Stimulated activated CD4-positive, alpha-beta T cell treated with anti-CD3 and anti-CD28 coated beads, TNF-alpha, amount 100 ng/mL, for 1 hour (primary cell): ENCODE measurements around the gene LDAF1.
"Not testable (repeated sequence)": the region's sequence is repeated elsewhere in the genome, so short reads cannot be mapped to it uniquely, and the experiment has no call there.

Experiments
- DNase-seq, 3 donors: peaks; one replicate each; pipeline ENCODE4 v3.0.0-alpha.2; 2020; ENCODE audit warnings: low read depth in 3 of 3, low spot score in 1 of 3

The LDAF1 gene

DNA sequence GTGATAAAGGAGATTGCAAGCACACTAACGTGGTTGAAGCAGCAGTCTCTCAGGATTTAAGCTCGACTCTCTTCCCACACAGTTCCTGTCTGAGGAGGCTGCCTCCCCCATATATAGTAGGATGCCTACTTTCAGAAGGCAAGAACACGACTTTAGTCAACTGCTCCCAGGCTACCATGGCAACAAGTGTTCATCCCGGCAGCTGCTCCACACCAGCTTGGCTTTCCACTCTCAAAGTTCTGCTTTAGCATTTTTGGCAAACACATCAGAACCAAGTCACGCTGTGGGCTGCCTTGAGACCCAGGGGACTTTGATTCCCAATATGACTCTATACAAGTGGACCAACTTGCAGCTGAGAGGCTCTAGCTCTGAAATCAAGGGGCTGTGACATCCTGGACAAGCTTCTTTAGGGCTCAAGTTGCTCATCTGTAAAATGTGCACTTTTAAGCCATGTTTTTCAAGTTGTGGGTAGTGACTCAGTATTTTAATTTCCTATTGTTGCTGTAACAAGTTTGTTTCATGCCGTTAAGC, 36.4 kb downstream of the LDAF1 start:
- DNase-seq = no peak

DNA sequence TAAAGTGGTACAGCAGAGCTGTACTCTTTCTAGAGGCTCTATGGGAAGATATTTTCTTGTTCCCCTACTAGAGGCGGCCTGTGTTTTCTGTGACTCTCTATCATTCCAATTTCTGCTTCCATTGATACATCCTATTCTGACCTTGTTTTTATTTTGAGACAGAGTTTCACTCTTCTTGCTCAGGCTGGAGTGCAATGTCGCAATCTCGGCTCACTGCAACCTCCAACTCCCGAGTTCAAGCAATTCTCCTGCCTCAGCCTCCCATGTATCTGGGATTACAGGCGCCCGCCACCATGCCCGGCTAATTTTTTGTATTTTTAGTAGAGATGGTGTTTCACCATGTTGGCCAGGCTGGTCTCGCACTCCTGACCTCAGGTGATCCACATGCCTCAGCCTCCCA, 36.9 kb downstream of the LDAF1 start:
- DNase-seq = not testable (repeated sequence)

DNA sequence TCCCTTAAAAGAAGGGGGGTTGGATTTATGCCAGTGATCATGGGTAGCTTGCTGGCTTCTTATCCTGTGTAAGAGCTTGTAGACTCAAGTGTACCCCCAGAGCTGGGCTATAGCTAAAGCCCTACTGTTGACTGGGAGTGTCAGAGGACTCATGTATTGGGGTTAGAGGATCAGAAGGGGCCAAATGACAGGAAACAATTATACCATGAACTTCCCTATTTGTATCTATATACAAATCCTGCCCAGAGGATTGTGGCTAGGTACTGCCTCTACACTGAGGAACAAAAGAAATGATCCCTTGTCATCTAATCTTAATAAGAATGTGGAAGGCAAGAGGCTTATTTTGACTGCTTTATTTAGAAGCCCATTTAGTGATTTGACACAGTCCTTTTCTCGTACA, 38.6 kb downstream of the LDAF1 start:
- no peak for DNase-seq

DNA sequence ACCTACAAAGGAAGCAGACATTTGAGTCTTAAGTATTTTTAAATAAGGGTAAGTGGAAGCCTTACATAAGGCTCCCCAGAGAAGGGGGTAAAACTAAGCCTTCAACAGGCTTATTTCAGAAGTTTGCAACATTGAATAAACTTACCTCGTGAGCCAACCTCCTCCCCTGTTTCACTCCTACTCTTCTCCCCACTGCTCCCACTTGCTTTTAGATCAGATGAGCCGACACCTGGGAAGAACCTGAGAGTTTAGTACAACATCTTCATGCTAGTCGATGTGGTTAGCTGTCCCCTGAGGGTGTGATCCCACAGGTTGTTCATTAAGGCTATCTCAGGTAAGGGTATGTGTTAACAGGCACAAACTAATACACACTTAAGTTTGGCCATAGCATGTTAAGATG, 39.1 kb downstream of the LDAF1 start:
- no peak for DNase-seq

GRCh38 chr16:21199607-21200218, 41.2 kb downstream of the LDAF1 start:
- DNase-seq = no peak

DNA sequence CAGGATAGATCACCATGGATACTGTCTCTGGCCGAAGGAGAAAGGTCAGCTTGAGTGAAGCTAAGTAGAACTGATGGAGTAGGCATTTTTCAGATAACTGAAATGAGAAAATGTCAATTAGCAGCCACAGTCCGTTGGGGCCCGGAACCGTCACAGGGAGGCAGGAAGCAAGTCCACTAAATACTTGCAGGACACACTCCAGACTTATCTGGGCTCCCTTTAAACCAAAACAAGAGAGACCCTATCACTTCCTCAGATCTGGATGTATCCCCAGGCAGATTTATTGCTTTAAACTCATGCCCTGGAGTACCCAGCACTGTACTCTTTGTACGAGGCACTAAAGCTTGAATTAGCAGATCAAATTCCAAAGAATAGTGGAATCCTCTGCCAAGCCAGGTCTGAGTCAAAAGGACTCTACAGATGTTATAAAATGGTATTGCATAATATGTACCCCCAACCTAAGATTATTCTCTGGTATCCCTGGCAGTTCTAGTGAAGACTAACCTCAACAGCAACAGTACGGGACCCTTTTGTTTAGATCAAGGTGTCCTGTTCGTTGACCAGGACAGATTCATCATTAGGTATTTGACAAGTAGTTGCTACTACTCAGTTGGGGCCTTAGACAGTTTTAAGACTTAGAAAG, 44.8 kb downstream of the LDAF1 start:
- DNase-seq = no peak

- DNase-seq = no peak
Observed at GRCh38 chr16:21205303-21205702, 46.8 kb downstream of the LDAF1 start.

GRCh38 chr16:21206550-21206949, 48.1 kb downstream of the LDAF1 start:
- DNase-seq = no peak

- no peak for DNase-seq
Observed at GRCh38 chr16:21208446-21209230, 50.2 kb downstream of the LDAF1 start.

- no peak for DNase-seq
Observed at GRCh38 chr16:21211486-21211885, 53.0 kb downstream of the LDAF1 start, which contains the start of gene ZP2. Gene ZP2 (minus strand): TSS chr16:21211574. CDS start chr16:21211547, 27 bp downstream.

GRCh38 chr16:21214086-21214485, 55.6 kb downstream of the LDAF1 start:
- no peak for DNase-seq

DNA sequence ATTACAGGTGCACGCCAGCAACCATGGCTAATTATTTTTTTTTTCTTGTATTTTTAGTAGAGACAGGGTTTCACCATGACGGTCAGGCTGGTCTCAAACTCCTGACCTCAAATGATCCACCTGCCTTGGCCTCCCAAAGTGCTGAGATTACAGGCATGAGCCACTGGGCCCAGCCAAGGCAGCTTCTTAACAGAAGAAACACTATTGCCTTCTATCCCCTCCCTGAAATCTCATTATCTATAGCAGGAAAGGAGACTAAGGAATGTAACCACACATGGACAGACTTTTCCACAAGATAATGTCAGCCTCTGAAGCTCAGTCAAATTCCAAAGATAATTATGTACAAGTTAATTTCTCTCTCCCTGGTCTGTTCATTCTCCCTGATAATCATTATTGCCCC, 58.6 kb downstream of the LDAF1 start:
- no peak for DNase-seq

DNA sequence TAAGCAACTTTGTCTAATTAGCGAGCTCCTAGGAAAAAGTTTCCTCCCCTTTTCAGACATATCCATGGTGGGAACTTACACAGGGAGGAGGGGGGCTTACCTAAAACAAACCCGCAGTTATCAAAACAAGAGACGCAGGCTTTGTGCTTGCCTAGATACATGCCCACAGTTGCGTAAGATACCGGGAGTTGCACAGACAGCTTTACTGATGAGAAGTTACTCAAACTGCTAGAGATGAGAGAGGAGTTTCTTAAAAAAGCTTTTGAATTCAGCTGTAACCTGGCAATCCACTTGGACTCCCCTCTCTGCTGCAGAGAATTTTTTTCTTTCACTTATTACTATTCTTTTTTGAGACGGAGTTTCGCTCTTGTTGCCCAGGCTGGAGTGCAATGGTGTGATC, 59.7 kb downstream of the LDAF1 start:
- DNase-seq = no peak

- no peak for DNase-seq
Observed at GRCh38 chr16:21219551-21219950, 61.1 kb downstream of the LDAF1 start.

DNA sequence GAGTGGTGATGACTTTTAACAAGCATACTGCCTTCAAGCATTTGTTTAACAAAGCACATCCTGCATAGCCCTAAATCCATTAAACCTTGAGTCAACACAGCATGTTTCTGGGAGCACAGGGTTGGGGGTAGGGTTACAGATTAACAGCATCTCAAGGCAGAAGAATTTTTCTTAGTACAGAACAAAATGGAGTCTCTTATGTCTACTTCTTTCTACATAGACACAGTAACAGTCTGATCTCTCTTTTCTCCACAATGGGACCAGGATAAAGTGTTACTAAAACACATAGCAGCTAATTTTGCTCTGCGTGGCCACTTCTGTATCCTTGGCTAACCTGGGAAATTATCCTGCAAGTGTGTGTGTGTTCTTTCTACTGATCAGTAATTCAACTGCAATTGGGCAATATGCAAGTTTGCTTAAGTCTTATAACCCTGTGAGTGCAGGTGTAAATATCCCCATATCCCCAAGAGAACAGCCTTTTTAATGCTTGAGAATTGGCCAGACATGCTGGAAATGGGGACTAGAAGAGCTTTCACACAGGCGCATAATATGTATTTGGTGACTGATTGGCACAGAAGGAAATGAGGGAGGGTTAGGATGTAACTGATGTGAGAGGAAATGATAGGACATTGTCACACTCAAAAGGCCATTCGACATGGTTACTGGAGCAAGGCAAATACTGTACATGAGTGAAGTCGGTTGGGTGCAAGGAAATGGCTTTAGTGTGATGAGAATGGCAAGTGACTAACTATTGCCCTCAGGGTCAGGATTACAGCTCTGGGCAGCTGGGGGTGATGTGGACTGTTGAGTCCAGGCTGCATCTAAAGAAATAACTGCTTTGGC, 64.2 kb downstream of the LDAF1 start:
- no peak for DNase-seq

- DNase-seq = no peak
Observed at GRCh38 chr16:21223787-21224186, 65.3 kb downstream of the LDAF1 start.

GRCh38 chr16:21224800-21225199, 66.3 kb downstream of the LDAF1 start:
- DNase-seq = no peak

- DNase-seq = no peak
Observed at GRCh38 chr16:21226749-21227148, 68.3 kb downstream of the LDAF1 start.

DNA sequence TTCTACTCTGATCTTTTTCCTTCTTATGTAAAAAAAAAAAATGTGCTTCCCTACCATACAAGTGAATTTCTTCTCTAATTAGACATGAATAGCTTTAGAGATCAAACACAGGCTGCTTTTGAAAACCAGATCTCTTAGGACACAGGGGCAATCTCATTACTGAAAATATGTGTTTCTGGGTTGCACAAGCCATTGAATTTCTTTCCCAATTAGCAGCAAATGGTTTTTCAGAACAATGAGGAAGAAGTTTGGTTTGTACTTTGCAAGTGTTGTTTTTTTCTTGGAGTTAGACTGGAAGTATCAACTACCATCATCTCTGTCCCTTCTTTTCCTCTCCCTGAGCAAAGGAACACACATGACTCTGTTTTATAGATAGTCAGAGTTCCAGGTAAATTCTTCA, 69.4 kb downstream of the LDAF1 start:
- no peak for DNase-seq

DNA sequence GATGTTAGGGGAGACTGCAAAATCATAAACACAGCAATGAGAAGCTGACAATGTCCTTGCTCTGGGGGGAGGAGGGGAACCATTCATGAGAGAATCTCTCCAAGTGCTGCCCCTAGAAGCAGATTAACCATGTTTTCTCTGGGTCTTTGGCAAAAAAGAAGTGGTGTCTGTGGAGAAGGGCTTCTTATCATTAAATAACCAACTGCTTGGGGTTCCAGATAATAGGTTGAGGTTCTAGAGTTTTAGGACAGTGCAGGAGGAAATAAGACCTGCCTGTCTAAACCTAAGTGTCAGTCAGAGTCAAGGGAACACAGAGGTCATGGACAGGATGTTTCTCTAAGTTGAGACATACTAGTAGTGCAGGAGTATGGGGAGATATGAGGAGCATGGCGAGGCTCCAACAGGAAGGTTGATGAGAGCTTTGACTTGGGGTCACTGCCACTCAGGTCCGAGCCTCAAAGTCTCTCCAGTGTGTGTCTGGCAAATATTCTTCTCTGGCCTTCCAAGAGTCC, 69.9 kb downstream of the LDAF1 start:
- DNase-seq = no peak
